Bronchial epithelial cell (primary cell): ENCODE results near the gene LGALS9B. TPM values are rescaled to one million over a fixed set of nuclear protein-coding genes. Genes with fewer than 3 reads are reported as not detected.
"Not testable (repeated sequence)": the region's sequence is repeated elsewhere in the genome, so short reads cannot be mapped to it uniquely, and the experiment has no call there.

Source experiments
- DNase-seq: peaks from one replicate; pipeline ENCODE4 v3.0.0-alpha.2; 2010; ENCODE audit warnings: low read depth
- FAIRE-seq: peaks from 2 replicates; lab custom pipeline; 2011; peaks lifted over from hg19 to GRCh38; lab: Jason Lieb, UNC
- H3K27me3 ChIP-seq: 2 replicates; pipeline ENCODE4 v1.5.1; 2011; ENCODE audit warnings: low read length; ENCODE audit not compliant: control insufficient read depth, insufficient read depth
- H3K36me3 ChIP-seq: 2 replicates; pipeline ENCODE4 v1.5.1; 2011; ENCODE audit warnings: low read length; ENCODE audit not compliant: control insufficient read depth, insufficient read depth
- H3K4me3 ChIP-seq: 2 replicates; pipeline ENCODE4 v1.5.1; 2011; ENCODE audit warnings: mild to moderate bottlenecking, low read depth, low read length, control low read depth
- total RNA-seq: library from RNA; depleted of rRNA; stranded (reverse); fragments of >200 nt; gene quantifications from 2 replicates; pipeline ENCODE4 v1.2.1, GENCODE V29; 2014

Gene LGALS9B
- total RNA-seq, 1 donor from 2014 or later, result under 0.01 TPM

GRCh38 chr17:20484930-20485329 lies 17.6 kb upstream of the LGALS9B start:
- H3K27me3 ChIP-seq, H3K4me3 ChIP-seq, H3K36me3 ChIP-seq: not testable (repeated sequence)
- peak; percentile 58 for DNase-seq
- peak; percentile 86 for FAIRE-seq

- FAIRE-seq, H3K4me3 ChIP-seq, H3K36me3 ChIP-seq, DNase-seq, H3K27me3 ChIP-seq: not testable (repeated sequence)
These were observed 12.7 kb upstream of the LGALS9B start for GRCh38 chr17:20479889-20480591.

GRCh38 chr17:20477398-20478071 lies 10.2 kb upstream of the LGALS9B start:
- H3K36me3 ChIP-seq, H3K4me3 ChIP-seq, H3K27me3 ChIP-seq, DNase-seq: not testable (repeated sequence)
- peak; percentile 94 for FAIRE-seq

- DNase-seq, result peak; percentile 10
- not testable (repeated sequence) for FAIRE-seq
These were observed 7.9 kb upstream of the LGALS9B start for GRCh38 chr17:20475137-20475831.

GRCh38 chr17:20474081-20474480 lies 6.7 kb upstream of the LGALS9B start:
- not testable (repeated sequence) for H3K36me3 ChIP-seq, H3K27me3 ChIP-seq, DNase-seq, FAIRE-seq, H3K4me3 ChIP-seq

More at GRCh38 chr17:20475137-20475831, 7.9 kb upstream of the LGALS9B start:
- H3K4me3 ChIP-seq, H3K27me3 ChIP-seq, H3K36me3 ChIP-seq: not testable (repeated sequence)

GRCh38 chr17:20469946-20470345 lies 2.6 kb upstream of the LGALS9B start:
- FAIRE-seq, DNase-seq, H3K4me3 ChIP-seq, H3K27me3 ChIP-seq, H3K36me3 ChIP-seq: not testable (repeated sequence)

GRCh38 chr17:20469107-20469506 lies 1.8 kb upstream of the LGALS9B start:
- not testable (repeated sequence) for H3K36me3 ChIP-seq, DNase-seq, FAIRE-seq, H3K4me3 ChIP-seq, H3K27me3 ChIP-seq

GRCh38 chr17:20466999-20467398 lies 340 bp downstream of the LGALS9B start:
- H3K4me3 ChIP-seq, FAIRE-seq, H3K36me3 ChIP-seq, H3K27me3 ChIP-seq: not testable (repeated sequence)
- peak; percentile 15 for DNase-seq

GRCh38 chr17:20466553-20466952 lies 786 bp downstream of the LGALS9B start:
- not testable (repeated sequence) for H3K4me3 ChIP-seq, H3K27me3 ChIP-seq, FAIRE-seq, H3K36me3 ChIP-seq, DNase-seq

- DNase-seq, FAIRE-seq, H3K4me3 ChIP-seq, H3K36me3 ChIP-seq, H3K27me3 ChIP-seq: not testable (repeated sequence)
These were observed 1.8 kb downstream of the LGALS9B start for GRCh38 chr17:20465535-20465934.

- not testable (repeated sequence) for H3K27me3 ChIP-seq, H3K4me3 ChIP-seq, H3K36me3 ChIP-seq
- DNase-seq (peak; percentile 18), FAIRE-seq (peak; percentile 86)
These were observed 2.4 kb downstream of the LGALS9B start for GRCh38 chr17:20464854-20465414.

GRCh38 chr17:20462158-20462557 lies 5.2 kb downstream of the LGALS9B start:
- not testable (repeated sequence) for FAIRE-seq, DNase-seq, H3K27me3 ChIP-seq, H3K36me3 ChIP-seq, H3K4me3 ChIP-seq

- not testable (repeated sequence) for H3K36me3 ChIP-seq, H3K4me3 ChIP-seq, H3K27me3 ChIP-seq, DNase-seq
- peak; percentile 93 for FAIRE-seq
These were observed 9.4 kb downstream of the LGALS9B start for GRCh38 chr17:20457848-20458381.

- not testable (repeated sequence) for H3K27me3 ChIP-seq, FAIRE-seq, H3K36me3 ChIP-seq, H3K4me3 ChIP-seq, DNase-seq
These were observed 12.2 kb downstream of the LGALS9B start for GRCh38 chr17:20455106-20455505.
